Endothelial cell of umbilical vein (primary cell): ENCODE data around the gene SENP6. TPM values are rescaled to one million over a fixed set of nuclear protein-coding genes. Genes with fewer than 3 reads are reported as not detected.

Experiments
- BruUV-seq: library from RNA; stranded (reverse); fragments of 400-500 nt; replicated peaks from 2 replicates; lab custom pipeline; 2021; lab: Mats Ljungman, UMichigan
- CTCF ChIA-PET: fragments of 300-600, 350-600 bp; sonication (Branson Sonifier 250); formaldehyde crosslinking; loops from one replicate; lab custom pipeline; 2021; ENCODE audit warnings: antibody characterized with exemption, inconsistent platforms; lab: Charles Lee
- POLR2A ChIA-PET: fragments of 300-600, 350-600 bp; sonication (Branson Sonifier 250); formaldehyde crosslinking; loops from one replicate; lab custom pipeline; 2021; ENCODE audit warnings: antibody characterized with exemption, inconsistent platforms; lab: Charles Lee
- DNase-seq: peaks from one replicate; pipeline ENCODE4 v3.0.0-alpha.2; 2011; ENCODE audit warnings: low read depth, low spot score
- FAIRE-seq: peaks from 2 replicates; lab custom pipeline; 2011; peaks lifted over from hg19 to GRCh38; lab: Jason Lieb, UNC
- H2AFZ ChIP-seq: 2 replicates; pipeline ENCODE4 v1.6.0; 2012; ENCODE audit warnings: low read depth, low read length, control low read depth, inconsistent platforms
- H3K27ac ChIP-seq: 2 replicates; pipeline ENCODE4 v1.5.1; 2011; ENCODE audit warnings: low read depth, mild to moderate bottlenecking, control low read depth, low read length, moderate library complexity; ENCODE audit not compliant: insufficient read depth
- H3K27me3 ChIP-seq, 2 experiments: 2 replicates each; pipeline versions ENCODE4 v1.6.0 to v1.6.1; 2011; ENCODE audit warnings: low read length in 2 of 2, mixed read lengths in 1 of 2; ENCODE audit not compliant: control insufficient read depth in 2 of 2, insufficient read depth in 2 of 2
- H3K36me3 ChIP-seq, 2 experiments: 2 replicates in 1 of 2; 3 replicates in 1 of 2; pipeline ENCODE4 v1.5.1; 2011; ENCODE audit warnings: low read length in 2 of 2, mild to moderate bottlenecking in 1 of 2, moderate library complexity in 1 of 2; ENCODE audit not compliant: control insufficient read depth in 2 of 2, insufficient read depth in 2 of 2; ENCODE audit errors: extremely low read depth in 1 of 2
- H3K4me1 ChIP-seq: 3 replicates; pipeline ENCODE4 v1.5.1; 2011; ENCODE audit warnings: mild to moderate bottlenecking, low read length; ENCODE audit not compliant: control insufficient read depth, insufficient read depth; ENCODE audit errors: extremely low read depth
- H3K4me2 ChIP-seq: 2 replicates; pipeline ENCODE4 v1.6.1; 2011; ENCODE audit warnings: low read length, control low read depth, mixed read lengths; ENCODE audit not compliant: insufficient read depth
- H3K4me3 ChIP-seq, 3 experiments: fragments of 200-600 bp in 1 of 3; sonication (generic), shearing (Covaris generic) in 1 of 3; replicated peaks in 1 of 3; 2 replicates each; pipeline ENCODE4 v1.5.1; 2011 to 2016; ENCODE audit warnings: control low read depth in 3 of 3, low read length in 3 of 3, mild to moderate bottlenecking in 2 of 3, inconsistent platforms in 1 of 3, low read depth in 1 of 3, moderate library complexity in 1 of 3; ENCODE audit not compliant: insufficient read depth in 1 of 3
- H3K79me2 ChIP-seq: 2 replicates; pipeline ENCODE4 v1.6.0; 2012; ENCODE audit warnings: low read length, inconsistent platforms; ENCODE audit not compliant: control insufficient read depth, insufficient read depth
- H3K9ac ChIP-seq: replicated peaks from 2 replicates; pipeline ENCODE3; 2011; ENCODE audit warnings: low read length, control low read depth; ENCODE audit not compliant: insufficient read depth; ENCODE audit errors: extremely low read depth
- H3K9me1 ChIP-seq: replicated peaks from 3 replicates; pipeline ENCODE4 v1.6.0; 2011; ENCODE audit warnings: mild to moderate bottlenecking, low read length; ENCODE audit not compliant: control insufficient read depth, insufficient read depth; ENCODE audit errors: extremely low read depth
- H3K9me3 ChIP-seq: replicated peaks from 2 replicates; pipeline ENCODE4 v1.5.1; 2012; ENCODE audit warnings: low read length, inconsistent platforms; ENCODE audit not compliant: control insufficient read depth, insufficient read depth
- H4K20me1 ChIP-seq: replicated peaks from 2 replicates; pipeline ENCODE3; 2011; ENCODE audit warnings: mild to moderate bottlenecking, low read length; ENCODE audit not compliant: control insufficient read depth, insufficient read depth; ENCODE audit errors: extremely low read depth
- CTCF ChIP-seq, 2 donors: IDR thresholded peaks; 1 replicate in 1 of 2; 2 replicates in 1 of 2; pipeline ENCODE4 v1.5.1; 2011; ENCODE audit warnings: low read length in 2 of 2, mild to moderate bottlenecking in 2 of 2, moderate library complexity in 2 of 2, control low read depth in 1 of 2, inconsistent platforms in 1 of 2, low read depth in 1 of 2; ENCODE audit not compliant: insufficient read depth in 1 of 2; ENCODE audit errors: extremely low read depth in 1 of 2
- EZH2 ChIP-seq: IDR thresholded peaks from 2 replicates; pipeline ENCODE4 v1.6.1; 2012; ENCODE audit warnings: borderline replicate concordance, low read depth, mild to moderate bottlenecking, moderate library complexity, low read length, inconsistent platforms; ENCODE audit not compliant: severe bottlenecking
- FOS ChIP-seq: IDR thresholded peaks from 2 replicates; pipeline ENCODE4 v1.6.1; 2011; ENCODE audit warnings: mild to moderate bottlenecking, low read length, moderate library complexity, borderline replicate concordance; ENCODE audit not compliant: insufficient read depth
- GATA2 ChIP-seq: IDR thresholded peaks from 2 replicates; pipeline ENCODE4 v1.7.0; 2011; ENCODE audit warnings: low read depth, mild to moderate bottlenecking, moderate library complexity, mixed read lengths, low read length; ENCODE audit not compliant: insufficient read length, insufficient read depth
- JUN ChIP-seq: IDR thresholded peaks from 2 replicates; pipeline ENCODE4 v1.6.1; 2011; ENCODE audit warnings: borderline replicate concordance, low read depth; ENCODE audit not compliant: insufficient read length, insufficient read depth
- MAX ChIP-seq: IDR thresholded peaks from 2 replicates; pipeline ENCODE4 v1.6.1; 2011; ENCODE audit not compliant: insufficient read depth, insufficient read length
- MYC ChIP-seq: IDR thresholded peaks from one replicate; pipeline ENCODE4 v1.6.1; 2011; ENCODE audit warnings: mild to moderate bottlenecking, low read depth, low read length
- POLR2A ChIP-seq: IDR thresholded peaks from 2 replicates; pipeline ENCODE4 v1.6.1; 2012; ENCODE audit warnings: low read depth, mild to moderate bottlenecking, control low read depth, low read length
- POLR2AphosphoS5 ChIP-seq: IDR thresholded peaks from 2 replicates; pipeline ENCODE4 v1.6.1; 2012; ENCODE audit warnings: low read depth, mild to moderate bottlenecking, control low read depth, low read length, moderate library complexity; ENCODE audit not compliant: insufficient read depth
- dilution Hi-C: fragments of 300-500 bp; cut with MboI; formaldehyde crosslinking; loops from one replicate; pipeline ENCODE4 v1.15.0; 2019; ENCODE audit warnings: low sequenced_read_pairs; ENCODE audit not compliant: extremely low pct_ligation_motif_present
- intact Hi-C: fragments of 100-400 bp; cut with micrococcal nuclease; formaldehyde crosslinking; loops from one replicate; pipeline ENCODE4 v1.10.0; 2022
- polyA plus RNA-seq, 4 experiments: library from polyadenylated mRNA; depleted of rRNA in 3 of 4; stranded (reverse) in 3 of 4; unstranded in 1 of 4; fragments of >200 nt; gene quantifications; 2 replicates each; pipeline versions ENCODE4 v1.2.1 to v1.2.3, GENCODE V29; 2011 to 2012; ENCODE audit warnings: missing spikeins in 1 of 4
- total RNA-seq: library from RNA; stranded (reverse); gene quantifications from 2 replicates; pipeline ENCODE4 v1.2.3, GENCODE V29; 2021

Gene SENP6
- total and polyA plus RNA-seq, 2 donors (not counting 3 experiments of a cell fraction or from before 2014, with no cell fraction given): 11.5 to 99.1 TPM

GRCh38 chr6:75743971-75744370, 142.3 kb downstream of the SENP6 start:
- TF ChIP-seq EZH2: no peak

GRCh38 chr6:75745404-75745803, 143.7 kb downstream of the SENP6 start:
- H3K9me3 ChIP-seq: no peaks in the 10 kb centered on the region
- no TSS peak for BruUV-seq
- DNase-seq: no peak
- no peak overlapping the region for H3K4me3 ChIP-seq
- H2AFZ ChIP-seq: no peak overlapping the region
- no peak overlapping the region for H3K9ac ChIP-seq
- no peaks in the 10 kb centered on the region for H3K27me3 ChIP-seq
- H4K20me1 ChIP-seq: no peaks in the 10 kb centered on the region
- H3K4me1 ChIP-seq: peaks cover 12% of the 10 kb centered on the region
- H3K36me3 ChIP-seq: no peaks in the 10 kb centered on the region
- H3K4me2 ChIP-seq: no peak overlapping the region
- no peaks in the 10 kb centered on the region for H3K9me1 ChIP-seq
- CTCF ChIA-PET: interaction anchor here (0.6 kb wide), 1 partner anchor 20 kb away, joined by 3 read pairs; no protein-coding TSS in a partner anchor
- POLR2A ChIA-PET: no interaction called here
- dilution Hi-C loops: no loop called here
- intact Hi-C loops: no loop called here
- H3K79me2 ChIP-seq: peaks cover 12% of the 10 kb centered on the region
- H3K27ac ChIP-seq: no peak overlapping the region
- no peak for FAIRE-seq
- TF ChIP-seq POLR2AphosphoS5 (no peak), MYC (no peak), FOS (no peak), EZH2 (no peak), POLR2A (no peak), JUN (no peak), CTCF (IDR thresholded peaks at IDR 0.05; ENCODE audit: extremely low read depth in 1 of 2, insufficient read depth in 1 of 2, low read depth in 1 of 2, low read length in 2 of 2) (no peak), MAX (no peak), GATA2 (no peak)

More at GRCh38 chr6:75743971-75744370, 142.3 kb downstream of the SENP6 start:
- dilution Hi-C loops (no loop called here), intact Hi-C loops (no loop called here)
- Histone ChIP-seq H3K27ac (no peak overlapping the region), H3K27me3 (no peaks in the 10 kb centered on the region), H4K20me1 (no peaks in the 10 kb centered on the region), H3K36me3 (no peaks in the 10 kb centered on the region), H3K9me1 (no peaks in the 10 kb centered on the region), H3K4me2 (no peak overlapping the region), H3K4me3 (no peak overlapping the region), H3K9ac (no peak overlapping the region), H3K4me1 (peaks cover 9% of the 10 kb centered on the region), H3K9me3 (no peaks in the 10 kb centered on the region), H3K79me2 (no peaks in the 10 kb centered on the region), H2AFZ (no peak overlapping the region)
- no peak for DNase-seq
- no peak for FAIRE-seq
- ChIA-PET POLR2A (no interaction called here), CTCF (no interaction called here)
- BruUV-seq: no TSS peak
